Renal cortical epithelial cell (primary cell): ENCODE results near the gene OVCH2. TPM values are rescaled to one million over a fixed set of nuclear protein-coding genes. Genes with fewer than 3 reads are reported as not detected.

Experiments
- DNase-seq: peaks from one replicate; pipeline ENCODE4 v3.0.0-alpha.2; 2011; ENCODE audit warnings: low read depth
- total RNA-seq: library from RNA; depleted of rRNA; stranded (reverse); fragments of >200 nt; gene quantifications from 2 replicates; pipeline ENCODE4 v1.2.3, GENCODE V29; 2014

Gene OVCH2
- total RNA-seq, 1 donor from 2014 or later = 0.40 TPM

- DNase-seq = no peak
Measured at GRCh38 chr11:7639643-7640025, 66.6 kb downstream of the OVCH2 start.

Other genes starting within 250 kb of the OVCH2 start
- gene OLFML1, start 221.0 kb downstream of the OVCH2 start, total RNA-seq = not detected in 2 replicates
- 3.9 and 5.4 TPM in 2 replicates for gene PPFIBP2, start 192.5 kb downstream of the OVCH2 start, total RNA-seq
- gene CYB5R2, start 33.0 kb downstream of the OVCH2 start, total RNA-seq = 1.1 and 4.0 TPM in 2 replicates
- gene OR5P2, start 90.5 kb upstream of the OVCH2 start, total RNA-seq = 0.10 TPM in 1 of 2 replicates, not detected in the other
- 0.55 TPM in 1 of 2 replicates, not detected in the other for gene OR5P3, start 124.4 kb upstream of the OVCH2 start, total RNA-seq
- not detected in 2 replicates for gene OR10A6, start 224.8 kb upstream of the OVCH2 start, total RNA-seq
- gene OR10A3, start 235.2 kb upstream of the OVCH2 start, total RNA-seq = 0.10 TPM in 1 of 2 replicates, not detected in the other